ENCODE results near the gene TIGD1.

Gene TIGD1

DNA sequence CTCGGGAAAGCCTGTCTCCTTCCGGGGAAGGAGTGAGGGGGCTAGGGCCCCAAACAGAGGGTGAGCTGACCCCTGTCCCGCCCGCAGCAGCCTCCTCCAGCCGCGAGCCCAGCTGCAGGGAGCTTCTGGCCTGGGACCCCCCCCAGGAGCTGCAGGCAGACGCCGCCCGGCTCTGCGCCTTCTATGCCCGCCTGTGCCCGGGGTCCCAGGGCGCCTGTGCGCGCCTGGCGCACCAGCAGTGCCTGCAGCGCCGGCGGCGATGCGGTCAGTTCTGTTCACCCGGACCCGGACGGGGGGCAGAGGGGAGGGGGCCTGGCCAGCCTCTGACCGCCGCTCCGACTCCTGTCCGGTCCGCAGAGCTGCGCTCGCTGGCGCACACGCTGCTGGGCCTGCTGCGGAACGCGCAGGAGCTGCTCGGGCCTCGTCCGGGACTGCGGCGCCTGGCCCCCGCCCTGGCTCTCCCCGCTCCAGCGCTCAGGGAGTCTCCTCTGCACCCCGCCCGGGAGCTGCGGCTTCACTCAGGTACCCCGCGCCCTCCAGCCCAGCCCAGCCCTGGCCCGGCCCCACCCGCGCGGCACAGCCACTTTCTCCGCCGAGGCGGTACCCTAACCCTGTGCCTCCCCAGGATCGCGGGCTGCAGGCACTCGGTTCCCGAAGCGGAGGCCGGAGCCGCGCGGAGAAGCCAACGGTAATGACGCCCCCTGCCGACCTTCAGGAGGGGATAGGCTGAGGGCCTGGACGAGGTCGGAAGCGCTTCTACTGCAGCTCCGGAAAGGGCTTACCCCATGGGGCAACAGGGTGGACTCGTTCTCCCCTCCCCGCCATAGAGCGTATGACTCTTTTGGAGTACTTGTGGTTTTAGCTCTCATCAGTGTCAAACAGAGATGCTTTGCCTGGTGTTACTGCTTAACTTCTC lies 26.4 kb downstream of the TIGD1 start:
- H3K27me3 ChIP-seq (ENCODE audit: control insufficient read depth, insufficient read depth, low read length), result peaks cover 50% of the 10 kb centered on the region

GRCh38 chr2:232523402-232523681 lies 27.0 kb downstream of the TIGD1 start:
- Histone ChIP-seq H3K9me3 (ENCODE audit: control insufficient read depth, low read length) (no peaks in the 10 kb centered on the region), H3K27me3 (ENCODE audit: control insufficient read depth, insufficient read depth, low read length) (peaks cover 50% of the 10 kb centered on the region), H3K4me3 (ENCODE audit: low read length) (no peak overlapping the region), H3K36me3 (ENCODE audit: control insufficient read depth, insufficient read depth, low read length) (no peaks in the 10 kb centered on the region), H3K4me1 (ENCODE audit: control insufficient read depth, insufficient read depth, low read length) (peaks cover 12% of the 10 kb centered on the region), H3K9ac (ENCODE audit: low read length) (no peak overlapping the region)

More for the DNA sequence above, 26.4 kb downstream of the TIGD1 start:
- no peaks in the 10 kb centered on the region for H3K9me3 ChIP-seq (ENCODE audit: control insufficient read depth, low read length)
- H3K4me1 ChIP-seq (ENCODE audit: control insufficient read depth, insufficient read depth, low read length), result peaks cover 12% of the 10 kb centered on the region
- no peak overlapping the region for H3K9ac ChIP-seq (ENCODE audit: low read length)
- H3K4me3 ChIP-seq (ENCODE audit: low read length), result no peak overlapping the region
- H3K36me3 ChIP-seq (ENCODE audit: control insufficient read depth, insufficient read depth, low read length), result no peaks in the 10 kb centered on the region

DNA sequence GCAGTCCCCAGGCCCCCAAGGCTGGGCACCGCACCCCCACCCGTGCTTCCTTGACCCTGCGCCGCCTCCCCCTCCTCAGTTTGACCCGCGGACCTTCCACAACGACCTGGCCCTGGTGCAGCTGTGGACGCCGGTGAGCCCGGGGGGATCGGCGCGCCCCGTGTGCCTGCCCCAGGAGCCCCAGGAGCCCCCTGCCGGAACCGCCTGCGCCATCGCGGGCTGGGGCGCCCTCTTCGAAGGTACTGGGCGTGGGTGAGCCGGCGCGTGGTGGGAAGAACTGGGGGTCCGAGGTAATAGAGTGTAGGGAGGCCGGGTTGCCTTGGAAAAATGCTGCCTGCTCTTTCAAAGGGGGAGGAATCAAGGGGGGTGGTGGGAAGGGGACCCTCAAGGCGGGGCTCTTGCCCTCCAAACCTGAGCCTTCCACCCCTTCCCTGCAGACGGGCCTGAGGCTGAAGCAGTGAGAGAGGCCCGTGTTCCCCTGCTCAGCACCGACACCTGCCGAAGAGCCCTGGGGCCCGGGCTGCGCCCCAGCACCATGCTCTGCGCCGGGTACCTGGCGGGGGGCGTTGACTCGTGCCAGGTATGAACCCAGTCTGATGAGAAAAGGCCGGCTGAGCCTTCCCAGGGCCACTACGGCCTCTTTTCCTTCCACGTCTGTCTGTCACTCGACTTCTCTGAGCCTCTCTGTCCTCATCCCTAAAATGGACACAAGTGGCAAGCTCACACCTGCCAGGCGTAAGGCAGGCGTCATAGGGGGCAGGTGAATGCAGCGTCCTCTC lies 27.5 kb downstream of the TIGD1 start:
- Histone ChIP-seq H3K9me3 (ENCODE audit: control insufficient read depth, low read length) (no peaks in the 10 kb centered on the region), H3K4me1 (ENCODE audit: control insufficient read depth, insufficient read depth, low read length) (peaks cover 12% of the 10 kb centered on the region), H3K9ac (ENCODE audit: low read length) (no peak overlapping the region), H3K36me3 (ENCODE audit: control insufficient read depth, insufficient read depth, low read length) (no peaks in the 10 kb centered on the region), H3K4me3 (ENCODE audit: low read length) (no peak overlapping the region), H3K27me3 (ENCODE audit: control insufficient read depth, insufficient read depth, low read length) (peaks cover 50% of the 10 kb centered on the region)

DNA sequence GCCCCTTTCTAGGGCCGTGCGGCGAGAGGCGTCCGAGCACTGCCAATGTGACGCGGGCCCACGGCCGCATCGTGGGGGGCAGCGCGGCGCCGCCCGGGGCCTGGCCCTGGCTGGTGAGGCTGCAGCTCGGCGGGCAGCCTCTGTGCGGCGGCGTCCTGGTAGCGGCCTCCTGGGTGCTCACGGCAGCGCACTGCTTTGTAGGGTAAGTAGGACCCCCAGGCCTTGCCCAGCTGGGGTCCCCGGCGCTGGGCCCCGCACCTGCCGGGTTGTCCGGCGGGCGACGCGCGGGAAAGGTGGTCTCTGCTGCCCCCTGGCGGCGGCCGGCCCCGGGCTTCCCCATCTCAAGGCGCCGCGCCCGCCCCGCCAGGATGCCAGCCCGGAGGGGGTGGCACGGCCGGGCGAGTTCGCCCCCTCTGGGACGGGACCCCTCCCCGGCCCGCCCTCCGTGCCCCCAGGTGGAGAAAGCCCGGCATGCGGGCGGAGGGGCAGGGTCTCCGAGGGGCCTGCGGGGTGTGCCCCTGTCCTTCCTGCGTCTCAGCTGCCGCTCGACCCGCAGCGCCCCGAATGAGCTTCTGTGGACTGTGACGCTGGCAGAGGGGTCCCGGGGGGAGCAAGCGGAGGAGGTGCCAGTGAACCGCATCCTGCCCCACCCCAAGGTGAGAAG lies 28.3 kb downstream of the TIGD1 start:
- no peaks in the 10 kb centered on the region for H3K9me3 ChIP-seq (ENCODE audit: control insufficient read depth, low read length)
- H3K4me3 ChIP-seq (ENCODE audit: low read length), result no peak overlapping the region
- H3K9ac ChIP-seq (ENCODE audit: low read length), result no peak overlapping the region
- no peaks in the 10 kb centered on the region for H3K36me3 ChIP-seq (ENCODE audit: control insufficient read depth, insufficient read depth, low read length)
- H3K27me3 ChIP-seq (ENCODE audit: control insufficient read depth, insufficient read depth, low read length), result peaks cover 50% of the 10 kb centered on the region
- peaks cover 12% of the 10 kb centered on the region for H3K4me1 ChIP-seq (ENCODE audit: control insufficient read depth, insufficient read depth, low read length)

GRCh38 chr2:232521098-232521497 lies 29.3 kb downstream of the TIGD1 start:
- Histone ChIP-seq H3K9me3 (ENCODE audit: control insufficient read depth, low read length) (no peaks in the 10 kb centered on the region), H3K9ac (ENCODE audit: low read length) (no peak overlapping the region), H3K27me3 (ENCODE audit: control insufficient read depth, insufficient read depth, low read length) (peaks cover 47% of the 10 kb centered on the region), H3K4me3 (ENCODE audit: low read length) (no peak overlapping the region), H3K4me1 (ENCODE audit: control insufficient read depth, insufficient read depth, low read length) (peaks cover 12% of the 10 kb centered on the region), H3K36me3 (ENCODE audit: control insufficient read depth, insufficient read depth, low read length) (no peaks in the 10 kb centered on the region)

GRCh38 chr2:232520489-232520888 lies 29.9 kb downstream of the TIGD1 start:
- Histone ChIP-seq H3K36me3 (ENCODE audit: control insufficient read depth, insufficient read depth, low read length) (no peaks in the 10 kb centered on the region), H3K9me3 (ENCODE audit: control insufficient read depth, low read length) (no peaks in the 10 kb centered on the region), H3K27me3 (ENCODE audit: control insufficient read depth, insufficient read depth, low read length) (peaks cover 45% of the 10 kb centered on the region), H3K4me1 (ENCODE audit: control insufficient read depth, insufficient read depth, low read length) (peaks cover 12% of the 10 kb centered on the region), H3K4me3 (ENCODE audit: low read length) (no peak overlapping the region), H3K9ac (ENCODE audit: low read length) (no peak overlapping the region)

GRCh38 chr2:232519581-232520438 lies 30.5 kb downstream of the TIGD1 start, which contains the start of gene PRSS56:
TSS of gene PRSS56 (plus strand) at chr2:232520388. CDS start at chr2:232520599, 211 bp downstream.
- H3K9ac ChIP-seq (ENCODE audit: low read length), result no peak within 1 kb of the TSS
- no peaks in the 10 kb centered on the region for H3K36me3 ChIP-seq (ENCODE audit: control insufficient read depth, insufficient read depth, low read length)
- H3K27me3 ChIP-seq (ENCODE audit: control insufficient read depth, insufficient read depth, low read length), result peaks cover 38% of the 10 kb centered on the region
- peaks cover 12% of the 10 kb centered on the region for H3K4me1 ChIP-seq (ENCODE audit: control insufficient read depth, insufficient read depth, low read length)
- H3K4me3 ChIP-seq (ENCODE audit: low read length), result no peak within 1 kb of the TSS
- H3K9me3 ChIP-seq (ENCODE audit: control insufficient read depth, low read length), result no peaks in the 10 kb centered on the region

GRCh38 chr2:232518844-232519243 lies 31.5 kb downstream of the TIGD1 start:
- Histone ChIP-seq H3K27me3 (ENCODE audit: control insufficient read depth, insufficient read depth, low read length) (peaks cover 29% of the 10 kb centered on the region), H3K9me3 (ENCODE audit: control insufficient read depth, low read length) (no peaks in the 10 kb centered on the region), H3K4me3 (ENCODE audit: low read length) (no peak overlapping the region), H3K36me3 (ENCODE audit: control insufficient read depth, insufficient read depth, low read length) (no peaks in the 10 kb centered on the region), H3K9ac (ENCODE audit: low read length) (no peak overlapping the region), H3K4me1 (ENCODE audit: control insufficient read depth, insufficient read depth, low read length) (peaks cover 6% of the 10 kb centered on the region)

DNA sequence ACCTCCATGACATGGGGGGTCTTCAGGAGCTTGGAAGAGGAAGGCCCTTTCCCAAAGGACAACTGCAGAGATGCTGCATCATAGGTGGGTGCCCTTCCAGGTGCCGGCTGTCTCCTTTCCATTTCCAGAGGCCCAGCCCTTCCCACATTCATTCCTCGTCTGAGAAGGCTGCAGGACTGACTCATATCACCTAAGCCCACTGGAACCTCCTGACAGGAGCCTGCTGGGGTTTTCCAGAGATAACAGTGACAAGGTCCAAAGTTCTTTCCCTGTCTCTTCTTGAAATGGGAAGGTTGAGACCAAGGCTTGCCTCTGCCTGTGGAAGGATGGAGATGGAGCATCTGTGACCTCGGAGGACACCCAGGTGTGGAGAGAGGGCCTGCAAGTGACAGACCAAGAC lies 33.8 kb downstream of the TIGD1 start:
- Histone ChIP-seq H3K4me3 (ENCODE audit: low read length) (no peak overlapping the region), H3K27me3 (ENCODE audit: control insufficient read depth, insufficient read depth, low read length) (peaks cover 17% of the 10 kb centered on the region), H3K9ac (ENCODE audit: low read length) (no peak overlapping the region)

DNA sequence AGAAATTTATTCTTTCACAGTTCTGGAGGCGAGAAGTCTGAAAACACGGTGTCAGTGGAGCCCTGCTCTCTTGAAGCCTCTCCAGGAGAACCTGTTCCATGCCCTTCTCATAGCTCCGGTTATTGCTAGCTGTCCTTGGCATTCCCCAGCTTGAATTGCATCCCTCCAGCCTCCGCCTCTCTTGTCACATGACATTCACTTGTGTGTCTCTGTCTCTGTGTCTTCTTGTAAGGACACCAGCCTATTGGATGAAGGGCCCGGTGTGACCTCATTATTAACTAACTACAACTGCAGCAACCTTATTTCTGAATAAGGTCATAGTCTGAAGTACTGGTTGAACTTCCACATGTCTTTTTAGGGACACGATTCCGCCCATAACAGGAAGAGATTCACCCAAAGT lies 34.7 kb downstream of the TIGD1 start:
- Histone ChIP-seq H3K4me1 (ENCODE audit: control insufficient read depth, insufficient read depth, low read length) (no peaks in the 10 kb centered on the region), H3K27me3 (ENCODE audit: control insufficient read depth, insufficient read depth, low read length) (peaks cover 16% of the 10 kb centered on the region)

More for the DNA sequence above, 33.8 kb downstream of the TIGD1 start:
- H3K9me3 ChIP-seq (ENCODE audit: control insufficient read depth, low read length), result no peaks in the 10 kb centered on the region
- no peaks in the 10 kb centered on the region for H3K36me3 ChIP-seq (ENCODE audit: control insufficient read depth, insufficient read depth, low read length)
- H3K4me1 ChIP-seq (ENCODE audit: control insufficient read depth, insufficient read depth, low read length), result no peaks in the 10 kb centered on the region

DNA sequence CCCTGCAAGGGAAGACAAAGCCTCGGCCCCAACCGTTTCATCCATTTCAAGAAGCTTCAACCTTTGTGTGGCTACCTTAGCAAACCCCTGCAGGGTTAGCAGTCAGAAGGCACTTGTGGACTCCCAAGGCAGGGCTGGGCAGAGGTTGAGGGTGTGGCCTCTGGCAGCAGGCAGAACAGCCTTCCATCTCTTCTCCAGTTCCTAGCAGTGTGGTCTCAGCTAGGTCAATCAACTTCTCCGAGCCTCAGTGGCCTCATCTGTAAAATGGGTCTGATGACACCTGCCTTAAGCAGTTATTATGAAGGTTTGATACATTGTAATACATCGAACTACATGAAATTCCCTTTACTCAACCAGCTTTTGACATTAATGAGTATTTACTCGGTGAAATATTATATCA lies 37.0 kb downstream of the TIGD1 start:
- Histone ChIP-seq H3K27me3 (ENCODE audit: control insufficient read depth, insufficient read depth, low read length) (peaks cover 16% of the 10 kb centered on the region), H3K36me3 (ENCODE audit: control insufficient read depth, insufficient read depth, low read length) (no peaks in the 10 kb centered on the region), H3K9me3 (ENCODE audit: control insufficient read depth, low read length) (no peaks in the 10 kb centered on the region)

More for the DNA sequence above, 34.7 kb downstream of the TIGD1 start:
- no peak overlapping the region for H3K9ac ChIP-seq (ENCODE audit: low read length)
- no peaks in the 10 kb centered on the region for H3K9me3 ChIP-seq (ENCODE audit: control insufficient read depth, low read length)
- H3K36me3 ChIP-seq (ENCODE audit: control insufficient read depth, insufficient read depth, low read length), result no peaks in the 10 kb centered on the region
- no peak overlapping the region for H3K4me3 ChIP-seq (ENCODE audit: low read length)

More for the DNA sequence above, 37.0 kb downstream of the TIGD1 start:
- Histone ChIP-seq H3K9ac (ENCODE audit: low read length) (no peak overlapping the region), H3K4me3 (ENCODE audit: low read length) (no peak overlapping the region), H3K4me1 (ENCODE audit: control insufficient read depth, insufficient read depth, low read length) (no peaks in the 10 kb centered on the region)
